ENCODE data around the gene P4HB. TPM values are rescaled to one million over a fixed set of nuclear protein-coding genes. Genes with fewer than 3 reads are reported as not detected.

The P4HB gene
- total and polyA plus RNA-seq, 2 of the 4 experiments (the other 2 are of a cell fraction): 599 to 932 TPM

- TF ChIP-seq CEBPB (IDR thresholded peaks at IDR 0.05; ENCODE audit: low read depth, low read length): no peak
These were observed 44.5 kb upstream of the P4HB start (continued) for GRCh38 chr17:81904600-81905423.

- H4K91ac ChIP-seq (ENCODE audit: insufficient read depth, low read depth, low read length): no peak overlapping the region
- H2BK15ac ChIP-seq (ENCODE audit: low read depth, low read length): no peak overlapping the region
- no peak overlapping the region for H3K56ac ChIP-seq (ENCODE audit: extremely low read depth, insufficient read depth, low read length)
- no peak overlapping the region for H4K5ac ChIP-seq (ENCODE audit: low read depth, low read length)
- no peaks in the 10 kb centered on the region for H3K9me3 ChIP-seq (ENCODE audit: control insufficient read depth, insufficient read depth, low read length)
- H3K23ac ChIP-seq (ENCODE audit: low read depth, low read length): no peak overlapping the region
- H3K27me3 ChIP-seq (ENCODE audit: control insufficient read depth, insufficient read depth, low read length): no peaks in the 10 kb centered on the region
- TF ChIP-seq CHD1 (IDR thresholded peaks at IDR 0.05; ENCODE audit: low read depth, low read length) (no peak), RCOR1 (IDR thresholded peaks at IDR 0.05; ENCODE audit: insufficient replicate concordance, low read length) (no peak)
- H3K18ac ChIP-seq (ENCODE audit: low read depth, low read length): no peak overlapping the region
- H2AFZ ChIP-seq (replicated peaks; ENCODE audit: low read length, poor library complexity): no peak overlapping the region
- H2AK9ac ChIP-seq (replicated peaks; ENCODE audit: low read depth, low read length, poor library complexity): no peak overlapping the region
- H3K4me1 ChIP-seq (ENCODE audit: control insufficient read depth, insufficient read depth, low read length): peaks cover 4% of the 10 kb centered on the region
- in situ Hi-C loops (cut with MboI; ENCODE audit: low sequenced_read_pairs): no loop called here
- intact Hi-C loops (cut with micrococcal nuclease): no loop called here
- H2BK20ac ChIP-seq (ENCODE audit: low read depth, low read length): no peak overlapping the region
- 98% methylated on average over 16 of the region's 24 CpGs; no CpG with 5 or more reads in 1 of the 2 experiments for WGBS, 2 experiments (ENCODE audit: extremely low coverage in 2 of 2, insufficient read length in 1 of 2)
- no peak overlapping the region for H3K14ac ChIP-seq (replicated peaks; ENCODE audit: low read depth, low read length)
- no peak overlapping the region for H4K8ac ChIP-seq (ENCODE audit: low read depth in 2 of 2, low read length in 2 of 2)
- ATAC-seq (ENCODE audit: low read depth): no peak
- peaks cover 16% of the 10 kb centered on the region for H4K20me1 ChIP-seq (ENCODE audit: insufficient read depth, low read length)
- H3K4me2 ChIP-seq (ENCODE audit: low read depth, low read length): no peak overlapping the region
- 0 out of 2 replicates have a peak, but pooled peaks cover 9% of the 10 kb centered on the region for H3K9me1 ChIP-seq (ENCODE audit: insufficient read depth, low read length)
- peaks cover 27% of the 10 kb centered on the region; the same call in 1 of the 2 replicates for H3K36me3 ChIP-seq (ENCODE audit: control insufficient read depth, insufficient read depth, low read length)
- no peak overlapping the region for H2BK120ac ChIP-seq (ENCODE audit: low read depth, low read length)
- no peak for DNase-seq
- H3K4ac ChIP-seq (ENCODE audit: low read depth, low read length): no peak overlapping the region
- no peak overlapping the region for H3K4me3 ChIP-seq (ENCODE audit: insufficient read depth, low read depth, low read length)
- H2BK5ac ChIP-seq (ENCODE audit: low read depth, low read length, poor library complexity, severe bottlenecking): no peak overlapping the region
- H3K9ac ChIP-seq (ENCODE audit: low read depth, low read length): no peak overlapping the region
- BruUV-seq (replicated peaks): no TSS peak
- H3K79me1 ChIP-seq (ENCODE audit: low read depth in 1 of 2, low read length in 2 of 2): peaks cover 0 to 22% of the 10 kb centered on the region in 2 experiments; a peak in 3 of 4 replicates
- POLR2A ChIA-PET (ENCODE audit: unreplicated experiment): no interaction called here
- dilution Hi-C loops (cut with HindIII; ENCODE audit: low sequenced_read_pairs, unreplicated experiment): no loop called here
- CTCF ChIA-PET: no interaction called here
- no peak overlapping the region for H3K27ac ChIP-seq (ENCODE audit: insufficient read depth, low read length)
- no peak overlapping the region for H2AK5ac ChIP-seq (ENCODE audit: low read depth, low read length)
These were observed 43.7 kb upstream of the P4HB start for GRCh38 chr17:81903896-81904599.
